Inferior parietal cortex (tissue), 1 donor: Measurements from ENCODE around the gene INHBB.

Experiments used
- DNase-seq: peaks from one replicate; pipeline ENCODE4 v3.0.0-alpha.2; 2016; ENCODE audit errors: extremely low spot score

The INHBB gene

GRCh38 chr2:120355780-120356266, 9.9 kb downstream of the INHBB start:
- no peak for DNase-seq

- DNase-seq: no peak
Observed at GRCh38 chr2:120357768-120358167, 11.8 kb downstream of the INHBB start.

- no peak for DNase-seq
Observed at GRCh38 chr2:120358734-120359465, 13.0 kb downstream of the INHBB start.

GRCh38 chr2:120360307-120360855, 14.4 kb downstream of the INHBB start:
- no peak for DNase-seq

GRCh38 chr2:120362926-120363325, 17.0 kb downstream of the INHBB start:
- no peak for DNase-seq

- DNase-seq: no peak
Observed at GRCh38 chr2:120365236-120365793, 19.4 kb downstream of the INHBB start.

GRCh38 chr2:120366698-120367097, 20.8 kb downstream of the INHBB start:
- no peak for DNase-seq

- no peak for DNase-seq
Observed at GRCh38 chr2:120367221-120367620, 21.3 kb downstream of the INHBB start.

- no peak for DNase-seq
Observed at GRCh38 chr2:120367649-120368048, 21.7 kb downstream of the INHBB start.

- no peak for DNase-seq
Observed at GRCh38 chr2:120368086-120368485, 22.1 kb downstream of the INHBB start.

- no peak for DNase-seq
Observed at GRCh38 chr2:120369250-120369649, 23.3 kb downstream of the INHBB start.

GRCh38 chr2:120371969-120372625, 26.2 kb downstream of the INHBB start:
- DNase-seq: no peak

GRCh38 chr2:120372816-120373215, 26.9 kb downstream of the INHBB start:
- no peak for DNase-seq

- DNase-seq: no peak
Observed at GRCh38 chr2:120373424-120373823, 27.5 kb downstream of the INHBB start.

GRCh38 chr2:120374821-120375220, 28.9 kb downstream of the INHBB start:
- no peak for DNase-seq

- DNase-seq: no peak
Observed at GRCh38 chr2:120375251-120376020, 29.5 kb downstream of the INHBB start.

GRCh38 chr2:120376101-120376500, 30.2 kb downstream of the INHBB start:
- DNase-seq: no peak

GRCh38 chr2:120376679-120377640, 31.0 kb downstream of the INHBB start:
- no peak for DNase-seq

- DNase-seq: no peak
Observed at GRCh38 chr2:120378605-120379004, 32.7 kb downstream of the INHBB start.
